Neural progenitor cell (in vitro differentiated cells): ENCODE measurements around the gene IDUA.

Experiments used
- EZH2phosphoT487 ChIP-seq: fragments of 200-600 bp; sonication (generic); IDR thresholded peaks from 2 replicates; pipeline ENCODE4 v1.6.1; 2017; ENCODE audit warnings: antibody characterized with exemption
- TF ChIP-seq, protein P1 (sequence below): fragments of 200-600 bp; sonication (generic); IDR thresholded peaks from 2 replicates; pipeline ENCODE4 v1.5.1; 2017; ENCODE audit warnings: antibody characterized with exemption, mild to moderate bottlenecking

DNA sequence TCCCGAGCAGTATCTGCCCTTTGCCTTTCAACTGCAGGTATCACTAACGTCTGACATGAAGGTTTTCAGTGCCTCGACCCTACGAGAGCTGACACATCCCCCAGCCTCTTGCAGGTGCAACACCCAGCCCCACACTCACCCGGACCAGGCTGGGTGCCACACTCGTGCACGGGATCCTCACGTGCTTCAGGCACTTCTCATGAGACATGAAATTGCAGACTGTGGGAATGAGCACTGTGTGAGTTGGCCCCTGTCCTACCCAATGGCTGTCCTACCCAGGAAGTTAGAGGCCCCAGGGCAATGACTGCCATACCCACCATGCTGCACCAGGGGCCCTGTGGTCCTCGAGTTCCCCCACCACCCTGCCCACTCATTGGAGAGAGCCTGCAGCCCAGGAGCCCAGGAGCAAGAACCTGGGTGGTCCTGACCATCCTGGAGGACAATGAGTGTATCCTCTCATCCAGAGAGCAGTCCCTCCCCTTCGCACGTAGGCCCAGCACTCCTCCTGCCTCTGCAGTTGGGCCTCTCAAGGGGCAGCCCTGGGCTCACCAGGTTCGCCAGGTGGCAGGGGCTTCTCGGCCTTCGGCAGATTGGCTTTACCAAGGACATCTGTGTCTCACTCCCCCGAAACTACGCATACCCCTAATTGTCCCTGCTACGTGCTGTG, 15.9 kb upstream of the IDUA start:
- TF ChIP-seq, protein P1, sequence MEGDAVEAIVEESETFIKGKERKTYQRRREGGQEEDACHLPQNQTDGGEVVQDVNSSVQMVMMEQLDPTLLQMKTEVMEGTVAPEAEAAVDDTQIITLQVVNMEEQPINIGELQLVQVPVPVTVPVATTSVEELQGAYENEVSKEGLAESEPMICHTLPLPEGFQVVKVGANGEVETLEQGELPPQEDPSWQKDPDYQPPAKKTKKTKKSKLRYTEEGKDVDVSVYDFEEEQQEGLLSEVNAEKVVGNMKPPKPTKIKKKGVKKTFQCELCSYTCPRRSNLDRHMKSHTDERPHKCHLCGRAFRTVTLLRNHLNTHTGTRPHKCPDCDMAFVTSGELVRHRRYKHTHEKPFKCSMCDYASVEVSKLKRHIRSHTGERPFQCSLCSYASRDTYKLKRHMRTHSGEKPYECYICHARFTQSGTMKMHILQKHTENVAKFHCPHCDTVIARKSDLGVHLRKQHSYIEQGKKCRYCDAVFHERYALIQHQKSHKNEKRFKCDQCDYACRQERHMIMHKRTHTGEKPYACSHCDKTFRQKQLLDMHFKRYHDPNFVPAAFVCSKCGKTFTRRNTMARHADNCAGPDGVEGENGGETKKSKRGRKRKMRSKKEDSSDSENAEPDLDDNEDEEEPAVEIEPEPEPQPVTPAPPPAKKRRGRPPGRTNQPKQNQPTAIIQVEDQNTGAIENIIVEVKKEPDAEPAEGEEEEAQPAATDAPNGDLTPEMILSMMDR: no peak
- no peak for TF ChIP-seq EZH2phosphoT487
